Activated CD8-positive, alpha-beta memory T cell treated with anti-CD3 and anti-CD28 coated beads, Interleukin-2, amount 50 U/mL, for 4 hours (primary cell): Measurements from ENCODE around the gene ZC3H7B.
A peak's percentile ranks its signal among the peaks of the same experiment; 100 is the strongest.
"Not testable (repeated sequence)": the region's sequence is repeated elsewhere in the genome, so short reads cannot be mapped to it uniquely, and the experiment has no call there.

Source experiments
- DNase-seq: peaks from one replicate; pipeline ENCODE4 v3.0.0-alpha.2; 2020

Gene ZC3H7B

GRCh38 chr22:41301085-41302020 lies at the start of gene ZC3H7B:
Gene ZC3H7B, plus strand, starts transcription at chr22:41301525. Its CDS starts 19,136 bp downstream, at chr22:41320661.
- DNase-seq, result peak; percentile 84

GRCh38 chr22:41252365-41252764 lies 49.0 kb upstream of the ZC3H7B start:
- no peak for DNase-seq

- no peak for DNase-seq
These were observed 47.1 kb upstream of the ZC3H7B start for GRCh38 chr22:41254230-41254629.

GRCh38 chr22:41256254-41257253 lies 44.8 kb upstream of the ZC3H7B start:
- DNase-seq, result no peak

- DNase-seq, result no peak
These were observed 43.6 kb upstream of the ZC3H7B start for GRCh38 chr22:41257696-41258095.

- DNase-seq, result not testable (repeated sequence)
These were observed 41.6 kb upstream of the ZC3H7B start for GRCh38 chr22:41259756-41260155.

- no peak for DNase-seq
These were observed 40.5 kb upstream of the ZC3H7B start for GRCh38 chr22:41260871-41261270.

- DNase-seq, result no peak
These were observed 39.6 kb upstream of the ZC3H7B start for GRCh38 chr22:41261541-41262249.

GRCh38 chr22:41262250-41262765 lies 39.0 kb upstream of the ZC3H7B start:
- DNase-seq, result no peak

- DNase-seq, result no peak
These were observed 37.6 kb upstream of the ZC3H7B start for GRCh38 chr22:41263704-41264103.

GRCh38 chr22:41264408-41264941 lies 36.9 kb upstream of the ZC3H7B start:
- no peak for DNase-seq

- DNase-seq, result no peak
These were observed 33.4 kb upstream of the ZC3H7B start for GRCh38 chr22:41267958-41268357.

GRCh38 chr22:41271787-41272186 lies 29.5 kb upstream of the ZC3H7B start:
- no peak for DNase-seq

GRCh38 chr22:41273128-41273527 lies 28.2 kb upstream of the ZC3H7B start:
- no peak for DNase-seq

- no peak for DNase-seq
These were observed 26.5 kb upstream of the ZC3H7B start for GRCh38 chr22:41274856-41275255.

GRCh38 chr22:41280065-41280464 lies 21.3 kb upstream of the ZC3H7B start:
- no peak for DNase-seq

GRCh38 chr22:41280854-41281253 lies 20.5 kb upstream of the ZC3H7B start:
- DNase-seq, result no peak

- no peak for DNase-seq
These were observed 16.9 kb upstream of the ZC3H7B start for GRCh38 chr22:41284465-41284864.

GRCh38 chr22:41285441-41285819 lies 15.9 kb upstream of the ZC3H7B start:
- DNase-seq, result peak; percentile 86

GRCh38 chr22:41285820-41286638 lies 15.3 kb upstream of the ZC3H7B start, which contains the start of gene RANGAP1:
Gene RANGAP1, minus strand, starts transcription at chr22:41286187. Its CDS starts 5,143 bp downstream, at chr22:41281044.
- peak; percentile 96 for DNase-seq

- peak; percentile 44 for DNase-seq
These were observed 14.7 kb upstream of the ZC3H7B start for GRCh38 chr22:41286639-41287091.
